ELF-1 (cell line): ENCODE measurements around the gene SULF2.

Experiments
- DNase-seq: peaks from one replicate; pipeline ENCODE4 v3.0.0-alpha.2; 2016; ENCODE audit warnings: low read depth, low spot score

The SULF2 gene

GRCh38 chr20:47784599-47785310 lies 526 bp downstream of the SULF2 start:
- peak; percentile 67 for DNase-seq

- DNase-seq: no peak
These were observed 1.3 kb downstream of the SULF2 start for GRCh38 chr20:47783828-47784598.

GRCh38 chr20:47782920-47783552 lies 2.2 kb downstream of the SULF2 start:
- DNase-seq: no peak

- DNase-seq: no peak
These were observed 3.2 kb downstream of the SULF2 start for GRCh38 chr20:47782076-47782475.

GRCh38 chr20:47781632-47782031 lies 3.6 kb downstream of the SULF2 start:
- DNase-seq: no peak

- DNase-seq: no peak
These were observed 4.4 kb downstream of the SULF2 start for GRCh38 chr20:47780720-47781389.

GRCh38 chr20:47778398-47779354 lies 6.6 kb downstream of the SULF2 start:
- DNase-seq: no peak

- DNase-seq: no peak
These were observed 8.1 kb downstream of the SULF2 start for GRCh38 chr20:47777220-47777619.

GRCh38 chr20:47776639-47777038 lies 8.6 kb downstream of the SULF2 start:
- no peak for DNase-seq

- no peak for DNase-seq
These were observed 9.4 kb downstream of the SULF2 start for GRCh38 chr20:47775841-47776240.

- DNase-seq: no peak
These were observed 10.2 kb downstream of the SULF2 start for GRCh38 chr20:47775039-47775438.

GRCh38 chr20:47774131-47774777 lies 11.0 kb downstream of the SULF2 start:
- DNase-seq: no peak

GRCh38 chr20:47773371-47773786 lies 11.9 kb downstream of the SULF2 start:
- no peak for DNase-seq

GRCh38 chr20:47770935-47771334 lies 14.3 kb downstream of the SULF2 start:
- DNase-seq: peak; percentile 77

GRCh38 chr20:47768016-47768824 lies 17.1 kb downstream of the SULF2 start:
- no peak for DNase-seq

- peak; percentile 74 for DNase-seq
These were observed 19.3 kb downstream of the SULF2 start for GRCh38 chr20:47765691-47766594.

GRCh38 chr20:47765271-47765670 lies 20.0 kb downstream of the SULF2 start:
- no peak for DNase-seq

GRCh38 chr20:47764154-47764733 lies 21.0 kb downstream of the SULF2 start:
- DNase-seq: no peak
